DMS 273 treated with DMSO at 0.1 percent for 48 hours (cell line): Measurements from ENCODE around the gene HLA-DRB1.
"Not testable (repeated sequence)": the region's sequence is repeated elsewhere in the genome, so short reads cannot be mapped to it uniquely, and the experiment has no call there.

ENCODE experiments used
- DNase-seq: peaks from one replicate; lab custom pipeline; 2025; lab: John Stamatoyannopoulos, UW

Gene HLA-DRB1

GRCh38 chr6:32589596-32590449, at the start of gene HLA-DRB1:
TSS of gene HLA-DRB1 (minus strand) at chr6:32589848. CDS start at chr6:32589742, 106 bp downstream.
- DNase-seq, result no peak

- no peak for DNase-seq
Observed at GRCh38 chr6:32638532-32639219, 49.0 kb upstream of the HLA-DRB1 start.

DNA sequence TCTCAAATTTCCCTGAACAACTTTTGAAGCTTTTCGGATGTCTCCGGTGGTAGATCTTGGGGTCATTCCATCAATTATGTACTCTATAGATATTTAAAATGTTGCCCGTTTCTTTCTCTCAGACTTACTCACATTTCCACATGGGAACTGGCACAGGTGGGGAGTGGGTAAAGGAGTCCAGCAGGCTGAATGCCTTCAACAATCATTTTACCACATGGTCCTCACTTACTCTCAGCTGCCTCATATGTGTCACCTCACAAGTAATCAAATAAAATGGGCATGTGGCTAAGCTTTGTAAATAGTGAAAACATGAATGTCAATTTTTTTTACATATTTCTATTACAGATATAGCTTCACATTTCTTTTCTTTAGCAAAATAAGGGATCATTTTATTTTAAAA, 48.2 kb upstream of the HLA-DRB1 start:
- DNase-seq, result no peak

DNA sequence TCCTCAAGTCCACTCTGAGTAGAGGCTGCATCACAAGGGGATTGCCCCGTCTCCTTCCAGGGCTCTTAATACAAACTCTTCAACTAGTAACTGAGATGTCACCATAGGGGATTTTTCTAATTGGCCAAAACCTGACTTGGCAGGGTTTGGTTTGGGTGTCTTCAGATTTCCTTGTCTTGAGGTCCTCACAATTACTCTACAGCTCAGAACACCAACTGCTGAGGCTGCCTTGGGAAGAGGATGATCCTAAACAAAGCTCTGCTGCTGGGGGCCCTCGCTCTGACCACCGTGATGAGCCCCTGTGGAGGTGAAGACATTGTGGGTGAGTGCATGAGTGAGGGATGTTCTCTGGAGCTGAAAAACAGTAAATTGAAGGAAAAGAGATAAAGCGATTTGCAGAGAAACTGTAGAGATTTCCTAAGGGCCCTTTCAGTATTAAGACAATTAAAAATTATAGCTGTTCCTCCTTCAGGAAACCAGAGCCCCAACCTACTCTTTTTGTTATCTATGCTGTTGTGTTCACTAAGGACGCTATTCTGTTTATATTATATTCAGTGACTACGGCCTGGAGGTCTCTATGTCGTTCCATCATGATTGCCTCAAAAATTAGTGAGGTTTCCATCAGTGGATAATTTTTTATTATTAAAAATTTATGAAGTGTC, 47.7 kb upstream of the HLA-DRB1 start, which contains the start of gene HLA-DQA1:
Gene HLA-DQA1 (plus strand): TSS at position 188 of the 662 bp plus-strand sequence. CDS start 53 bp downstream, at position 241.
- no peak for DNase-seq

- DNase-seq, result no peak
Observed at GRCh38 chr6:32635526-32636123, 46.0 kb upstream of the HLA-DRB1 start.

GRCh38 chr6:32629793-32630192, 40.1 kb upstream of the HLA-DRB1 start:
- DNase-seq, result not testable (repeated sequence)

GRCh38 chr6:32627831-32628230, 38.2 kb upstream of the HLA-DRB1 start:
- DNase-seq, result no peak

DNA sequence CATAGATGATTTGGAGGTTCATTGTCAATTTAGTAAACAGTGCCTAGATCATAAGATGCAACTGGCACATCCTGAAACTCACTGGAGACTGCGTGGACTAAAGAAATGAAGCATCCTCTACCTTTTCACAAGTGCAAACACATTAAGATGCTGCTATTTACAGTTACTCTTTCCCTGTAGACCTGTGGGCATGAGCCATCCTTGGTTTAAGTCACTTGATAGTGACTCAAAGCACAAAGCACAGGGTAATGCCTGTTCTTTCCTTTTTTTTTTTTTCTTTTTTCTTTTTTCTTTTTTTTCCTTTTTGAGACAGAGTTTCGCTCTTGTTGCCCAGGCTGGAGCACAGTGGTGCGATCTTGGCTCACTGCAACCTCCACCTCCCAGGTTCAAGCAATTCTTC, 37.6 kb upstream of the HLA-DRB1 start:
- DNase-seq, result no peak

DNA sequence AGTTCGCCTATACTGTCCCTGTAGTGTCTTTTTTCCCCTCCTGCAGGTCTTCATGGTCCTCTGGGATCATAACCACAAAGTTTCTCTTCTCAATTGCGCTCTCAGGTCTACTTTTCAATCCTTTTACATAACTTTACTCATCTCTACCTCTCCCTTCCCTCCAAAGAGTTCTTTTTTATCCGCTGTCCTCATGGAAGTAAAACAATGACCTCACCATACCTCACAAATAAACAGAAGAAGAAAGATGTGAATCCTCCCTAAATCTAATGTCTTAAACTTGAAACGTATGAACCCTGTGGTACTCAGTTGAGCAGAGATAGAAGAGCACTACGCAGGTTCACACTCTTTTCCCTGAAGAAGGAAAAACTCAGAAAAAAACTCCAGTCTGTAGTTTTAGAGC, 35.5 kb upstream of the HLA-DRB1 start:
- DNase-seq, result no peak

- no peak for DNase-seq
Observed at GRCh38 chr6:32624565-32624964, 34.9 kb upstream of the HLA-DRB1 start.

DNA sequence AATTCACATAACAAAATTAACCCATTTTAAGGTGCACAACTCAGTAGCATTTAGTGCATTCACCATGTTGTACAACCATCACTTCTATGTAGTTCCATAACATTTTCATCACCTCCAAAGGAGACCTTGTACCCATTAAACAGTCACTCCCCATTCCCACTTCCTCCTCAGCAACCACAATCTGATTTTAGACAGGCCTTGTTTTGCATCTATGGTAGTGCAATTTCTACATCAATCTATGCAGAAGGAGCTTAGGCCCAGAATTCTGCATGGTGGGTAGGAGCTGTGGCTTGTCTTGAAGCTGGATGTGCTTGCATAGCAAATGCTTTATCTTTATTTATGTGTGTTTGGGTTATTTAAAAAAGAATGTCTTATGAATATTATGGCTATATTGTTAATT, 34.0 kb upstream of the HLA-DRB1 start:
- DNase-seq, result no peak

DNA sequence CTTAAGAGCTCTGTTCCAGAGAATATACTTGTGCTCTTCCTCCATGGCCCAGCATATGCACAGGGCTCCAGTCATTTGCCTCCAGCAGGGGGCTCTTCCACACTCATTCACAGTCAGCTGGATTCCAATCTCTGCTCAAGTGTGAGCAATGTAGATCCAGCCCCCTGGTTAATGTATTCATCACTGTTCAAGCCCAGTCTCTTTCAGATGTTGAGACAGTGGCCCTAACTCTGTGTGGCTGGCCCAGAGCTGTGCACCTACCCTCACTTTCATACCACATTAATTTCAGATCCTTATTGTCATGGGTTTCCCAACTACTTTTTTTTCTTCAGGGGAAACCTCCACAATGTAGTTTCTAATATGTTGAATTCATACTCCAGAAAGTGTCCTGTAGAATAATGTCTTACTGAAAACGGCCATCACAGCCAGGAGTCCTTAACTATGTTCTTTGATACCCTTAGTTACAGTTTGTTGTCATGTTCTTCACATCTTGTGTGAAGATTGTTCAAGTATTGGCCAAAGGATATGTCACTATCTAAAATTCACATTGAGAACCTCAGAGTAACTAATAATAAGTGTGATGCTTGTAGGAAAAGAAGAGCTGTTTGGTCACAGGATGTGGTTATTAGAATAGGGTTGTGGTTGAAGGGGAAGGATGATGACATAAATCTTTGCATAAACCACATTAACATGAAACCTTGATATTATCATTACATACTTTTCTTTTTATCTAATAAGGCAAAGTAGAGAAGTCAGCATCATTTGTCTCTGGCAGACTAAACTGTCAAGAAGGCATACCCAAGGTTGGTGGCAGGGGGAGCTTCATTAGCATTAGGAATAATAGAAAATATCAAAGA, 33.1 kb upstream of the HLA-DRB1 start:
- DNase-seq, result no peak

DNA sequence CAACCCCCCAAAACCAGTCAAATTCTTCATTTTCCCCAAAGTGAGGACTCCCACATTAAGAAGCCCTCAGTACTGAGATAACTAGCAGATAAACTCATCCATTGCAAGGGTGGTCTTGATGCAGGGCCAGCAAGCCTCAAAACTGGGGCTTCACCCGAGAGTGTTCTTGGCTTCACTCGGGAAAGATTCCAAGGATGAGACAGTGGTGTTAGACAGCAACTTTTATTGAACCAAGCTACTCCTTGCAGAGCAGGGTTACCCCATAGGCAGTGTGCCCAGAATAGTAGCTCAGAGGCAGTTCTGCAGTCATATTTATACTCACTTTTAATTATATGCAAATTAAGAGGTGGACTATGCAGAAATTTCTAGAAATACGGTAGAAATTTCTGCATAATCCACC, 31.7 kb upstream of the HLA-DRB1 start:
- no peak for DNase-seq

GRCh38 chr6:32617751-32618150, 28.1 kb upstream of the HLA-DRB1 start:
- no peak for DNase-seq

DNA sequence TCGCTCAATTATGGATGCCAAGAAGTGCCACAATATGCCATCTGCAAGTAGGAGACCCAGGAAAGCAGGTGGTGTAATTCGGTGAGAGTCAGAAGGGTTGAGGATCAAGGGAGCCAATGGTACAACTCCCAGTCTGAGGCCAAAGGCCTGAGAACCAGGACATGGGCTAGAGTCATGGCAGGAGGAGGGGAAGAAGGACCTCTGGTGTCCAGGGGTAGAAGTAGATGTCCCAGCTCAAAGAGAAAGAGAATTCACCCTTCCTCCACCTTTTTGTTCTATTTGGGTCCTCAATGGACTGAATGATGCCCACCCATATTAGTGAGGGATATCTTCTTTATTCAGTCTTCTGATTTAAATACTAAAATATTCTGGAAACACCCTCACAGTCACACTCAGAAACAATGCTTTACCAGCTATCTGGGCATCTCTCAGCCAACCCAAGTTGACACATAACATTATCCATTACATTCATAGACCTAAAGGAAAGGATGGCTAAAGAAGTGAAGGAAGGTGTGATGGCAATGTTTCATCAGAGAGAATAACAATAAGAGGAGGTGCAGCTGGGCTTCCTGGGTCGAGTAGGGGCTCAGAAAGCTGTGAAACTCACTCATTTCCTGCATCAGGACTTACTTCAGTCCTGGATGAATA, 26.4 kb upstream of the HLA-DRB1 start:
- DNase-seq, result no peak

DNA sequence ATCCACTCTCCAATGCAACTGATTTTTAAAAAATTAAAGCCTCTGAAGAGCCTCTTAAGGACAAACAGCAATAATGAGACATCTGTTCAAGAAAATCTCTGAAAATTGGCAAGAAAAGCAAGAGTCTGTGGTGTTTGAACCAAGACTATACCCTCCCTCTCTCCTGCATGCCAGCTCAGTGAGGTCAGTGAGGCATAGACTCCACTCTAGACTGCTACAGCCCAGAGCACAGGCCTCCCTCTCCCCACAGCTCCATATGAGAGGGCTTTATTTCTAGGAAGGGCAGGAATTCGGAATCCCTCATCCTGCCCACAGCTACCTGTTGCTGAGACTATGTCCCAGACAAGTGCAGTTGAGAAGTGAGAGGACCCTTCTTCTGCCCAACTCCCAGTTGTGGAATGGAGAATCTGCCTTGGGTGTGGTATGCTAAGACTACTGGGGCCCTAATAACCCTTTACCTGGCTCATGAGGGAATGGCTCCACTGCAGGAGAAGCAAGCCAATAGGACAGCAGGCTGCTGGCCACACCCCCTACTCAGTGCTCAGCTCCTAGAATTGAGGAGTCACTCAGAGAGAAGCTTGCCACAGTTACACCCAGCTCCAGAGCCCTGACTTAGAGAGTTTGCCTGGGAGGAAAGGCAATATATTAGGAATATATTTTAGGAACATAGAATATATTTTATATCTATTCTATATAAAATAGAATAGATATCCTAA, 24.9 kb upstream of the HLA-DRB1 start:
- no peak for DNase-seq

- DNase-seq, result no peak
Observed at GRCh38 chr6:32613475-32613874, 23.8 kb upstream of the HLA-DRB1 start.

DNA sequence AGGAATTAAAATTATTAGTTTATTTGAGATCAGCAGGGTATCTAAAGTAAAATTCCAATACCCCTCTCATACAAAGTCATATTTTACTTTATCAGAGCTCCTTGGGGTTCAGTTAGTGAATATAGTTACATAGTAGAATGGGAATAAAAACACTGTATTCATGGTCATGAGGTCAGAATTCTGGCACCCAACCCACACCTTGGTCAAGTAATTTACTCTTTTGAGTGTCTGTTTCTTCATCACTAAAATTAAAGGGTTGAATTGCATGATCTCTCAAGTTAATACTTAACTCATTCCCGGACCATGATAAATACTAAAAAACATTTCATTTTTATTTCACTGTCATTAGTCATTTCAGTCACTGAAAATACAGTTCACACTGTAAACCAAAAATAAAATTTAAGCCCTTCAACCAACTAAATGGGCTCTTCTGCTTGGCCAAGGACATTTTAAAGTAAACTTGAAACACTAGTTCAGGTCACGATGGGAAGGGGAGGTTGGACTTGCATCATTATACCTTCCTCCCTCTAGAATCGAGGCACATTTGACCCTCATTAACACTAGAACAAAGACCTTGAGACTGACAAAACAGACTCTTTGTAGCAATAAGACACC, 21.1 kb upstream of the HLA-DRB1 start:
- no peak for DNase-seq

GRCh38 chr6:32609731-32610640, 20.3 kb upstream of the HLA-DRB1 start:
- peak; percentile 5 for DNase-seq
